Measurements from ENCODE around the gene PDRG1.

PDRG1 gene

DNA sequence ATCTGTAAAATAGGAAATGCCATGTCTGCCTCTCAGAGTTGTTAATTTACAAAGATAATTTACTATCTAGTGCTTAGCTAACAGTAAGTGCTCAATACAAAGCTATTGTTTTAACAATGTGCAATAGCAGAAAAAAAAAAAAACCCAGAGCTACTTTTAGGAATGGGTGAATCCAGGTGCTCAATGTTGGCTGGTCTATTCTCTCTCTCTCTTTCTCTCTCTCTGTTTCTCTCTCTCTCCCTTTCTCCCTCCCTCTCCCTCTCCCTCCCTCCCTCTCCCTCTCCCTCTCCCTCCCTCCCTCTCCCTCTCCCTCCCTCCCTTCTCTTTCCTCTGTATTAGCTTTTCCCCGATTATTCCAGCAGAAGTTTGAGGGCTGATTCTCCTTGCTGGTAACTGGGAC, 14.0 kb downstream of the PDRG1 start:
- Histone ChIP-seq H3K36me3 (ENCODE audit: insufficient read depth, low read length) (no peaks in the 10 kb centered on the region), H3F3A (ENCODE audit: insufficient read depth, low read length) (no peaks in the 10 kb centered on the region), H3K79me2 (ENCODE audit: insufficient read depth, low read length) (no peaks in the 10 kb centered on the region), H4K20me1 (ENCODE audit: insufficient read depth, low read length) (no peaks in the 10 kb centered on the region), H3K9me3 (ENCODE audit: low read length) (no peaks in the 10 kb centered on the region), H2AFZ (ENCODE audit: low read length) (no peak overlapping the region), H3K27me3 (ENCODE audit: insufficient read depth, low read length) (no peaks in the 10 kb centered on the region), H3K27ac (ENCODE audit: low read depth, low read length, poor library complexity, severe bottlenecking) (no peak overlapping the region), H3K9me2 (ENCODE audit: low read depth, low read length) (no peaks in the 10 kb centered on the region), H3K9ac (ENCODE audit: low read length) (no peak overlapping the region), H3K4me3 (ENCODE audit: low read depth, low read length, poor library complexity, severe bottlenecking) (no peak overlapping the region), H3K4me2 (ENCODE audit: low read length) (no peak overlapping the region), H3K4me1 (ENCODE audit: insufficient read depth, low read length, severe bottlenecking) (no peaks in the 10 kb centered on the region)
- TF ChIP-seq, protein P1, sequence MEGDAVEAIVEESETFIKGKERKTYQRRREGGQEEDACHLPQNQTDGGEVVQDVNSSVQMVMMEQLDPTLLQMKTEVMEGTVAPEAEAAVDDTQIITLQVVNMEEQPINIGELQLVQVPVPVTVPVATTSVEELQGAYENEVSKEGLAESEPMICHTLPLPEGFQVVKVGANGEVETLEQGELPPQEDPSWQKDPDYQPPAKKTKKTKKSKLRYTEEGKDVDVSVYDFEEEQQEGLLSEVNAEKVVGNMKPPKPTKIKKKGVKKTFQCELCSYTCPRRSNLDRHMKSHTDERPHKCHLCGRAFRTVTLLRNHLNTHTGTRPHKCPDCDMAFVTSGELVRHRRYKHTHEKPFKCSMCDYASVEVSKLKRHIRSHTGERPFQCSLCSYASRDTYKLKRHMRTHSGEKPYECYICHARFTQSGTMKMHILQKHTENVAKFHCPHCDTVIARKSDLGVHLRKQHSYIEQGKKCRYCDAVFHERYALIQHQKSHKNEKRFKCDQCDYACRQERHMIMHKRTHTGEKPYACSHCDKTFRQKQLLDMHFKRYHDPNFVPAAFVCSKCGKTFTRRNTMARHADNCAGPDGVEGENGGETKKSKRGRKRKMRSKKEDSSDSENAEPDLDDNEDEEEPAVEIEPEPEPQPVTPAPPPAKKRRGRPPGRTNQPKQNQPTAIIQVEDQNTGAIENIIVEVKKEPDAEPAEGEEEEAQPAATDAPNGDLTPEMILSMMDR (IDR thresholded peaks at IDR 0.05; ENCODE audit: low read length), result no peak
- no peak for TF ChIP-seq EZH2 (IDR thresholded peaks at IDR 0.05; ENCODE audit: borderline replicate concordance, low read length)

DNA sequence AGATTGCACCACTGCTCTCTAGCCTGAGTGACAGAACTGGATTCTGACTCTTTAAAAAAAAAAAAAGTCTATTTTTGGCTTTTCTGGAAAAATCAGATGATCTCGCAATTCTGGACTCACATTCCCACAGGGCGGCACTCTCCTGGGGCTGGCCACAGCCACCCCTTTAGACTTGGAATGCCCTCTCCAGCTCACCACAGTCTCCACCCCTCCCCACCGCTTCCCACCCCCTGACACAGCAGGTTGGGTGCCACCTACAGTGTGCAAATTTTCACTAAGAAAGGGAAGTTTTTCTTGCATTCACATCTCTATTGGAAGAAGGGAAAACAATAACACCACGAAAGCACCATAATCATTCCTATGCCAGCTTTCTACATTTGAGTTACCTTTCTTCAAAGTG, 15.4 kb downstream of the PDRG1 start:
- H3K4me2 ChIP-seq (ENCODE audit: low read length), result no peak overlapping the region
- no peaks in the 10 kb centered on the region for H3K9me2 ChIP-seq (ENCODE audit: low read depth, low read length)
- no peaks in the 10 kb centered on the region for H4K20me1 ChIP-seq (ENCODE audit: insufficient read depth, low read length)
- no peak overlapping the region for H2AFZ ChIP-seq (ENCODE audit: low read length)
- no peaks in the 10 kb centered on the region for H3K27me3 ChIP-seq (ENCODE audit: insufficient read depth, low read length)
- no peaks in the 10 kb centered on the region for H3K9me3 ChIP-seq (ENCODE audit: low read length)
- H3K36me3 ChIP-seq (ENCODE audit: insufficient read depth, low read length), result no peaks in the 10 kb centered on the region
- no peak overlapping the region for H3K9ac ChIP-seq (ENCODE audit: low read length)
- no peak overlapping the region for H3K27ac ChIP-seq (ENCODE audit: low read depth, low read length, poor library complexity, severe bottlenecking)
- no peak overlapping the region for H3K4me3 ChIP-seq (ENCODE audit: low read depth, low read length, poor library complexity, severe bottlenecking)
- no peaks in the 10 kb centered on the region for H3K4me1 ChIP-seq (ENCODE audit: insufficient read depth, low read length, severe bottlenecking)
- H3K79me2 ChIP-seq (ENCODE audit: insufficient read depth, low read length), result no peaks in the 10 kb centered on the region
- no peaks in the 10 kb centered on the region for H3F3A ChIP-seq (ENCODE audit: insufficient read depth, low read length)
- TF ChIP-seq, protein P1 (IDR thresholded peaks at IDR 0.05; ENCODE audit: low read length), result no peak
- no peak for TF ChIP-seq EZH2 (IDR thresholded peaks at IDR 0.05; ENCODE audit: borderline replicate concordance, low read length)

DNA sequence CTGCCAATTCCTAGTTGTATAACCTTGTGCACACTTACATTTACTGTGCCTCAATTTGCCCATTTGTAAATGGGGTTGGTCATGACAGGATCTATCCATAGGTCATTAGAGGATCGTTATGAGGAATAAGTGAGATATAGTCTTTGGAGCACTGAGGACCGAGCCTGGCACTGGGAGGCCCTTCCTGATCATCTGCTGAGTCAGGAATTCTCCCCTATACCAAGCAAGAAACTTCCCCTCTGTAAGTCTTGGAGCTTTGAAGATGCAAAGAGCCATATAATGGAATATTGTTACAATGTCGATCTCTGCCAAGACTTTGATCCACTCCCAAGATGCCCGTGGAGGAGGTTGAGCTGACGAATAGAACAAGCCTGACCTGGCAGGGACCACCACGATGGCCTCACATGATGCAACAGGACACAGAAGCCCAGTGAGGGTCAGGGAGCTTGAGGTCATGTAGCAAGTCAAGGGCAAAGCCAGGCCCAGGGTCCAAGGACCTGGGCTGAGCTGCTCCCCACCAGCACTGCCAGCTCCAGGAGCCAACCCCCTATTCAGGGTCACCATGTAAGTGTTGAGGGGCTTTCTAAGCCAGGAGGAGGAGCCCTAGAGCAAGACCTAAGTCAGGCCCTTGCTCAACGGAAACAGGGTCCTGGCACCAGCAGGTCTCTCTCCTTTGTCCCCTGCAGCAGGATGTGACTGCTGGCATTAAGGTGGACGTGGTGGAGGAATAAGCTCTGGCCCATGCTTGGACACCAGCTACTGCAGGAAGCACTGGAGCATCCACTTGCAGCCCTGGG, 16.7 kb downstream of the PDRG1 start:
- H3K27ac ChIP-seq (ENCODE audit: low read depth, low read length, poor library complexity, severe bottlenecking), result no peak overlapping the region
- H3K27me3 ChIP-seq (ENCODE audit: insufficient read depth, low read length), result no peaks in the 10 kb centered on the region
- H3K4me3 ChIP-seq (ENCODE audit: low read depth, low read length, poor library complexity, severe bottlenecking), result no peak overlapping the region
- no peaks in the 10 kb centered on the region for H3K79me2 ChIP-seq (ENCODE audit: insufficient read depth, low read length)
- H3K36me3 ChIP-seq (ENCODE audit: insufficient read depth, low read length), result no peaks in the 10 kb centered on the region
- H3K9me3 ChIP-seq (ENCODE audit: low read length), result no peaks in the 10 kb centered on the region
- no peaks in the 10 kb centered on the region for H4K20me1 ChIP-seq (ENCODE audit: insufficient read depth, low read length)
- no peak overlapping the region for H2AFZ ChIP-seq (ENCODE audit: low read length)
- H3K4me1 ChIP-seq (ENCODE audit: insufficient read depth, low read length, severe bottlenecking), result no peaks in the 10 kb centered on the region
- H3K4me2 ChIP-seq (ENCODE audit: low read length), result no peak overlapping the region
- no peak for TF ChIP-seq EZH2 (IDR thresholded peaks at IDR 0.05; ENCODE audit: borderline replicate concordance, low read length)
- TF ChIP-seq, protein P1 (IDR thresholded peaks at IDR 0.05; ENCODE audit: low read length), result no peak; the same call in 1 of the 2 replicates
- H3K9ac ChIP-seq (ENCODE audit: low read length), result no peak overlapping the region
- H3F3A ChIP-seq (ENCODE audit: insufficient read depth, low read length), result no peaks in the 10 kb centered on the region
- H3K9me2 ChIP-seq (ENCODE audit: low read depth, low read length), result no peaks in the 10 kb centered on the region

Measured in OCI-LY1 (cell line).